ENCODE measurements around the gene SLIT3.

GRCh38 chr5:169251333-169252084 is 49.4 kb downstream of the SLIT3 start:
- TF ChIP-seq, protein P1, sequence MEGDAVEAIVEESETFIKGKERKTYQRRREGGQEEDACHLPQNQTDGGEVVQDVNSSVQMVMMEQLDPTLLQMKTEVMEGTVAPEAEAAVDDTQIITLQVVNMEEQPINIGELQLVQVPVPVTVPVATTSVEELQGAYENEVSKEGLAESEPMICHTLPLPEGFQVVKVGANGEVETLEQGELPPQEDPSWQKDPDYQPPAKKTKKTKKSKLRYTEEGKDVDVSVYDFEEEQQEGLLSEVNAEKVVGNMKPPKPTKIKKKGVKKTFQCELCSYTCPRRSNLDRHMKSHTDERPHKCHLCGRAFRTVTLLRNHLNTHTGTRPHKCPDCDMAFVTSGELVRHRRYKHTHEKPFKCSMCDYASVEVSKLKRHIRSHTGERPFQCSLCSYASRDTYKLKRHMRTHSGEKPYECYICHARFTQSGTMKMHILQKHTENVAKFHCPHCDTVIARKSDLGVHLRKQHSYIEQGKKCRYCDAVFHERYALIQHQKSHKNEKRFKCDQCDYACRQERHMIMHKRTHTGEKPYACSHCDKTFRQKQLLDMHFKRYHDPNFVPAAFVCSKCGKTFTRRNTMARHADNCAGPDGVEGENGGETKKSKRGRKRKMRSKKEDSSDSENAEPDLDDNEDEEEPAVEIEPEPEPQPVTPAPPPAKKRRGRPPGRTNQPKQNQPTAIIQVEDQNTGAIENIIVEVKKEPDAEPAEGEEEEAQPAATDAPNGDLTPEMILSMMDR (IDR thresholded peaks at IDR 0.05; ENCODE audit: insufficient read depth, low read length) = no peak
- no peak for TF ChIP-seq POLR2AphosphoS5 (IDR thresholded peaks at IDR 0.05; ENCODE audit: low read depth)
- no peak for TF ChIP-seq GABPA (IDR thresholded peaks at IDR 0.05; ENCODE audit: low read depth)
